GM21576 (cell line): ENCODE data around the gene RHOV.

Experiments used
- ATAC-seq: cut with Tn5 transposase; IDR thresholded peaks from one replicate; pipeline ENCODE4 v1.9.1; 2021; ENCODE audit warnings: mild to moderate bottlenecking, moderate library complexity; ENCODE audit not compliant: unreplicated experiment

RHOV gene

GRCh38 chr15:40904552-40905201, 30.6 kb upstream of the RHOV start:
- no peak for ATAC-seq

GRCh38 chr15:40902605-40903561, 28.8 kb upstream of the RHOV start:
- no peak for ATAC-seq

GRCh38 chr15:40901053-40901443, 27.0 kb upstream of the RHOV start:
- no peak for ATAC-seq

DNA sequence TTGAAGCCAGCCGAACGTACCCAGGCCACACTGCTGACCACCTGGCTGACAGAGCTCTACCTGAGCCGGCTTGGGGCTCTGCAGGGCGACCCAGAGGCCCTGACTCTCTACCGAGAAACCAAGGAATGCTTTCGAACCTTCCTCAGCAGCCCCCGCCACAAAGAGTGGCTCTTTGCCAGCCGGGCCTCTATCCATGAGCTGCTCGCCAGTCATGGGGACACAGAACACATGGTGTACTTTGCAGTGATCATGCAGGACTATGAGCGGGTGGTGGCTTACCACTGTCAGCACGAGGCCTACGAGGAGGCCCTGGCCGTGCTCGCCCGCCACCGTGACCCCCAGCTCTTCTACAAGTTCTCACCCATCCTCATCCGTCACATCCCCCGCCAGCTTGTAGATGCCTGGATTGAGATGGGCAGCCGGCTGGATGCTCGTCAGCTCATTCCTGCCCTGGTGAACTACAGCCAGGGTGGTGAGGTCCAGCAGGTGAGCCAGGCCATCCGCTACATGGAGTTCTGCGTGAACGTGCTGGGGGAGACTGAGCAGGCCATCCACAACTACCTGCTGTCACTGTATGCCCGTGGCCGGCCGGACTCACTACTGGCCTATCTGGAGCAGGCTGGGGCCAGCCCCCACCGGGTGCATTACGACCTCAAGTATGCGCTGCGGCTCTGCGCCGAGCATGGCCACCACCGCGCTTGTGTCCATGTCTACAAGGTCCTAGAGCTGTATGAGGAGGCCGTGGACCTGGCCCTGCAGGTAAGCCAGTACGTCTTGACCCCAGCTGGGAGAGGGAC, 26.4 kb upstream of the RHOV start:
- ATAC-seq: no peak

DNA sequence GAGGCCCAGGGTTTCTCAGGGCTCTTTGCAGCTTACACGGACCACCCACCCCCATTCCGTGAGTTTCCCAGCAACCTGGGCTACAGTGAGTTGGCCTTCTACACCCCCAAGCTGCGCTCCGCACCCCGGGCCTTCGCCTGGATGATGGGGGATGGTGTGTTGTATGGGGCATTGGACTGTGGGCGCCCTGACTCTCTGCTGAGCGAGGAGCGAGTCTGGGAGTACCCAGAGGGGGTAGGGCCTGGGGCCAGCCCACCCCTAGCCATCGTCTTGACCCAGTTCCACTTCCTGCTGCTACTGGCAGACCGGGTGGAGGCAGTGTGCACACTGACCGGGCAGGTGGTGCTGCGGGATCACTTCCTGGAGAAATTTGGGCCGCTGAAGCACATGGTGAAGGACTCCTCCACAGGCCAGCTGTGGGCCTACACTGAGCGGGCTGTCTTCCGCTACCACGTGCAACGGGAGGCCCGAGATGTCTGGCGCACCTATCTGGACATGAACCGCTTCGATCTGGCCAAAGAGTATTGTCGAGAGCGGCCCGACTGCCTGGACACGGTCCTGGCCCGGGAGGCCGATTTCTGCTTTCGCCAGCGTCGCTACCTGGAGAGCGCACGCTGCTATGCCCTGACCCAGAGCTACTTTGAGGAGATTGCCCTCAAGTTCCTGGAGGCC, 25.6 kb upstream of the RHOV start:
- ATAC-seq: no peak

GRCh38 chr15:40894681-40895448, 20.8 kb upstream of the RHOV start:
- ATAC-seq: no peak

- ATAC-seq: peak; percentile 82
These were observed 20.0 kb upstream of the RHOV start, which contains the start of gene VPS18 for GRCh38 chr15:40893733-40894680. Gene VPS18, plus strand, starts transcription at chr15:40894450. Its CDS starts 319 bp downstream, at chr15:40894769.

- ATAC-seq: no peak
These were observed 19.1 kb upstream of the RHOV start for GRCh38 chr15:40893019-40893670.

DNA sequence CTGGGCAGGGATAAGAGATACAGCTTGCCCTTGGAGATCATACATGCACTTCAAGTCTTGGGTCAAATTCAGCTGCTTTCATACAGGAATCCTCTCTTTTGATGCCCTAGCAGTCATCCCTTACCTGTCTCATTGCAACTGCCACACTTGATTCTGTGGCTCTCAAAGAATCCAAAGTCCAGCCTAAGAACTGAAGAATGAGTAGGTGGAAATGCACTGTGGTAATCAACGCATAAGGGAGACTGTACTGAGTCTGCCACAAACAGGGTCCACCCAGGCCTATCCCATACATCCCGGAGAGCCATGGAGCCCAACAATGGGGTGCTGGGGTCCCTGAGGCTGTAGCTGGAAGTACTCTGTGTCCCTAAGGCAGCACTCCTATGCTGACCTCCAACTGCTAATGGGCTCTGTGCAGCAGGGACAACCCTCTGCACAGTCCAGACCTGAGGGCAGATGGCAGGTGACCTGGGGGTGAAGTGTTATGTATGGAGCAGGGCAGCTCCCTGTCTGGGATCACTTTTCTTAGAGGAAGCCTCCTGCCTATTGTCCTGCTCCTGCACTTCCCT, 18.5 kb upstream of the RHOV start:
- ATAC-seq: no peak

- no peak for ATAC-seq
These were observed 17.9 kb upstream of the RHOV start for GRCh38 chr15:40891810-40892446.

GRCh38 chr15:40891138-40891537, 17.1 kb upstream of the RHOV start:
- no peak for ATAC-seq

DNA sequence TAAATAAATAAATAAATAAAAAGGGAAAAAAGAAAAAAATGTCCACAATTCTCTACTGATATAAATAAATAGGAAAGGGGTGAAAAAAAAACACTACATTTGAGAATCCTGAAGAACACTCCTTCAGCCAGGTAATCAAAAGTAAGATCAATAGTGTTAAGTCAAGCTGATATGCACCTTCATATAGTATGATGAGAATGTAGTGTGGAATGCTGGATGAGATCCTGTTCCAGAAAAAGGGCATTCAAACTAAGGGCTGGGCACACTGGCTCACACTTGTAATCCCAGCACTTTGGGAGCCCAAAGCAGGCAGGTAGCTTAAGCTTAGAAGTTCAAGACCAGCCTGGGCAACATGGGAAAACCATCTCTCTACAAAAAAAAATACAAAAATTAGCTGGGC, 15.1 kb upstream of the RHOV start:
- ATAC-seq: no peak

DNA sequence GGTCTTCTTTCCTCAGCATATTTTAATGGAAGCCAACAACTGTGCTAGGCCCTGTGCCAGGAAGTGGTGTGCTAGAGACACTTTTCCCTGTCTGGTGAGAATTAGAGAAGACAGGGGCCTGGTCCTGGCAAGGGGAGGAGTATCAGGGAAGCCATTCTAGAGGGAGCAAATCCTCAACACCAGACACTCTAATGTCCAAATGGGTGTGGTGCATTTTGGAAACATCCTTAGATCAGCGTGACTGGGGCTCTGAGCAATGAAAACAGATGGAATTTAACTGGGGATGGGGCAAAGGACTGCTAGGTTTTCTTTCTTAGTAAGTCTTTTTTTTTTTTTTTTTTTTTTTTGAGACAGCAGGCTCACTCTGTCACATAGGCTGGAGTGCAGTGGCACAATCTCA, 12.6 kb upstream of the RHOV start:
- no peak for ATAC-seq

DNA sequence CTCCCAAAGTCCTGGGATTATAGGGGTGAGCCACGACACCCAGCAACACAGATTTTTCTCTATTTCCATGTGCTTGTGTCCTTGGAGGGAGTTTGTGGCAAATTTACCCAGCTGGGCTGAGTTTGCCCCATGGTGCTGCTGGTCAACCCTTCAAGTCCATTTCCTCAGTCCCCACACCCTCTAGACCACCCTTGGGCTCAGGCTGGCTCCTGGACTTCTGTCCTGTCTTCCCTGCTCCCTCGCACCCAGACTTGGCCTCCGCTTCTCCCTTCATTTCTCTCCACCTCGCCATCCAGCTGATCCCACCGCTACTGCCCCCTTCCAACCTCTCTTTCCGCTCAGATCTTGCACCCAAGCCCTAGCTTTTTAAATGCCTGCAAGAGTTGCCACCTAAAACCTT, 7.3 kb upstream of the RHOV start:
- ATAC-seq: no peak

- ATAC-seq: no peak
These were observed 5.6 kb upstream of the RHOV start for GRCh38 chr15:40879609-40880008.

- peak; percentile 48 for ATAC-seq
These were observed 4.8 kb upstream of the RHOV start for GRCh38 chr15:40878785-40879184.

DNA sequence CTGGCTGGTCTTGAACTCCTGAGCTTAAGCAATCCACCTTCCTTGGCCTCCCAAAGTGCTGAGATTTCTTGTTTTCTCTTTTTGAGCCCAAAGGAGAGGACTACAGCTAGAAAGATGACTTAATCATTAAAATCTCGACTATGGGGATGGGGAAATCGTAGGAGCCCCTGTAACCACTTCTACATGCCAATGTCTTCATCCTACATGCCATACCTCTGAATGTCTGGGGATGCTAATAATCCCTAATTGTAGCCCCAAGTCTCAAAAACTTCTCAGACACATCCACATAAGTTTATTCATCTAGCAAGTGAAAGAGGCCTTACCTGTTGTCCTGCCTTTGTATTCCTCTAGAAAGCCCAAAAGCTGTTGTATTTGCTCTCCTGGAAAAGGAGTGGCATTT, 3.7 kb upstream of the RHOV start:
- no peak for ATAC-seq
